Left kidney (tissue), 2 donors: Measurements from ENCODE around the gene RBM8A. TPM values are rescaled to one million over a fixed set of nuclear protein-coding genes. Genes with fewer than 3 reads are reported as not detected.

Source experiments
- DNase-seq: peaks from one replicate; pipeline ENCODE4 v3.0.0-alpha.2; 2013
- polyA plus RNA-seq: library from polyadenylated mRNA; unstranded; fragments of 120-200 nt; gene quantifications from one replicate; pipeline ENCODE4 v1.2.1, GENCODE V29; 2013; ENCODE audit not compliant: insufficient read length

Gene RBM8A
- polyA plus RNA-seq, 1 donor, result 214 TPM

DNA sequence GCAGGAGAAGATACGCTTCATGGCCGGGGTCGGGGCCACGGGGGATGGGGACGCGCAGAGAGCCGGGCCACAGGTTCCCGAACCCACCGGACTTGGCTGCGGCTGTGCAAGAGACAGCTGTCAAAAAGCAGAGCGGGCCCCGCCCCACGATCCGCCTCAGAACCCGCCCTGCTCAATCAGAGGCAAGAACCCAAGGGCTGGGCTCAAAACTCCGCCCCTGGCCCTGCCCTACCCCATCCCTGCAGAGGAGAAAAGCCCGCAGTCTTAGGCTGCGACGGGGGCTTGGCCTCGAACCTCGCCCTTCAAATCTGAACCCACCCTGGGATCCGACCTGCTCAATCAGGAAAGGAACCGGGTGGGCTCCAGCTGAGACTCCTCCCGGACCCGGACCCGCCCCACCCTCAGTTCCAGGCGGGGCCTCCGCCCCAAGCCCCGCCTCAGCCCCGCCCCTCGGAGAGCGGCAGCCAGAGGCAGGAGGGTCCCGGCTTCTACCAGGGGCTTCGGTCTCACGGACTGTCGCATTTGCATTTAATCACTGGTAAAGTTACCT, 41.5 kb downstream of the RBM8A start, which contains the start of gene ANKRD35:
Gene ANKRD35 (minus strand): TSS at position 129 of the 550 bp plus-strand sequence. CDS start 108 bp downstream, at position 21.
- DNase-seq, result peak; percentile 70

DNA sequence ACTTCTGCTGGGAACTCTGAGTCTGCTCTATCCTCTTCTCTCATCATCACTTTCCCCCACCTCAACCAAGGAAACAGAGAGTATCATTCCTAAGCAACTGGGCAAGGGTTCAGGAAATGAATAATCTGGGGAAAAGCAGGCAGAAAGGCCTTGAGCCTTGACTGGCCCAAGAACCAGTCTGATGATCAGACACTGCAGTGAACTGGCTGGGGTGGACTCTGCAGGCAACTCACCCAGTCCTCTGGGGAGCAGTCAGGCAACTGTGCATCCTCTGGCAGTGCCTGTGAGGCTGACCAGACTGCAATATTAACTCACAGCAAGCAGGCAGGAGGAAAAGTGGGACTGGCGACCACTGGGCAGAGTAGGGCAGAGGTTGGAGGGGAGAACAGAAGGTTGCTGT, 42.6 kb downstream of the RBM8A start:
- no peak for DNase-seq

DNA sequence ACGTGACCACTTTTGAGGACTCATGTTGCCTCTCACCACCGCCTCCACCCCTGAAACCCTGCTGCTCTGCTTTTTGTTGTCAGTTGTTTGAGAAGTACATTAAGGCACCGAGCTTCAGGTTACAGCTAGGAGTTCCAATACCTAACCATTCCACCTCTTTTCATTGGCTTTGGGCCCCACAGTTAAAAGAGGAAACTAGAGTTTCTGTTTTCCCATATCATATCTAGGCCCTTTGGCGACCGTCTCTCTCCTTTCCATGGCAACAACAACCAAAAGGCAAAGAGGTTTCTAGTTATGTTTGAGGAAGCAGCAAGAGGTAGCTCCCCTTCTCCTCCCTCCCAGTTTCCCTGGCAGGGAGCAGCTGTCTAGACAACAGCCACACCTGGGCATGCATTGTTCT, 47.5 kb downstream of the RBM8A start:
- DNase-seq, result no peak

DNA sequence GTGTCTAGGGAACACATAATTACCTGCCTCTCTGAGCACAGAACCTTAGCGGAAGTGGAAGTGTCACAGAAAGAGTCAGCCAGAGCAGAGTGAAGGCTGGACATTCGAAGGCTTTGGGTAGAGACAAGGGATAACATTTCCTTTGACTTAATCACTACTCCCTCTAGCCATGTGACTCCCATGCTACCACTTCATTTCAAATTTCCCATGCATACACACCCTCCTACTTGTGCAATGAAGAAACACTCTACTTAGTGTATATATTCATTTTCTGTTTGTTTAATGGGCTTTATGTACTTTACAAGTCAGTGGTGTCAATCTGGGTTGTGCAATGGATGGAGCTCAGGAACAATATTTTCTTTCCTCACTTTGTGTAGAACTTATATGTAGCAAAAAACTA, 48.6 kb downstream of the RBM8A start:
- no peak for DNase-seq

DNA sequence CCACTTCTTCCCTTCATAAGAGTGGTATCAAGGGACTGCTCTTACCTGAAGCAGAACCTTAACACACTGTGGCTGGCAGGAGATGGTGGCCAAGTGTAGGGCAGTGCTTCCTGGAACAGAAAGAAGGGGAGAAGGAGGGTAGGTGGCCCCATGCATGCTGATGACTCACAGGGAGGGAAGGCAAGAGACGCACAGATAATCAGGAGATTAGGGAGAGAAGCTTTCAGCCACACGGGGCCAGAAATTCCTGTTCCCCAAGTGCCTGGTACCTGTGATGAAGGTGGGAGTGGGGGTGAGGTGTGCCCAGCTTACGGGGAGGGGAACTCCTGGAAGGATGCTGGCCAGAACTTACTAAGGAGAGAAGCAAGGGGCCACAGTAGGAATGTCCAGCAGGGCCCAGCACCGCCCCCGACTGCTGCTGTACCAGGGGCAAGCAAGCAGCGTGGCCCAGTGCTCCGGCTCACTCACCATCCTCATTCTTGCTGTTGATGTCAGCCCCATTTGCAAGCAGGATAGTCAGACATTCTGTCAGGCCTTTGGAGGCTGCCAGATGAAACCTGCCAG, 49.3 kb downstream of the RBM8A start:
- DNase-seq, result no peak

DNA sequence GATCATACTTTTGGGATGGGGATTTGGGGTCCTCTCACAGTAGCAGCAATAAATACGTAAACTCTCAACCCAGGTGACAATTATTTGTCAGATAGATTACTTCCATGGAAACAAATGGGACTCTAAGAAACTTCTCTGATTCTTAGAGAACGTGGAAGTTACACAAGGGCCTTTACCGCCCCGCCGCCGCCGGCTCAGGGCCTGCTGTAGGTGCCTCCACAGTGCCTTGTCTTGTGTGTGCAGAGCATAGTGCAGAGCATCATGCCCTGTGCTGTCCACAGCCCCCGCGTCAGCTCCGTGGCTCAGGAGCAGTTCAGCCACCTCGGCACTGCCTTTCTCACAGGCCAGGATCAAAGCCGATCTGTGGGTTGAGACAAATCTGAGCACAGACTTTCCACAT, 52.6 kb downstream of the RBM8A start:
- DNase-seq, result no peak

DNA sequence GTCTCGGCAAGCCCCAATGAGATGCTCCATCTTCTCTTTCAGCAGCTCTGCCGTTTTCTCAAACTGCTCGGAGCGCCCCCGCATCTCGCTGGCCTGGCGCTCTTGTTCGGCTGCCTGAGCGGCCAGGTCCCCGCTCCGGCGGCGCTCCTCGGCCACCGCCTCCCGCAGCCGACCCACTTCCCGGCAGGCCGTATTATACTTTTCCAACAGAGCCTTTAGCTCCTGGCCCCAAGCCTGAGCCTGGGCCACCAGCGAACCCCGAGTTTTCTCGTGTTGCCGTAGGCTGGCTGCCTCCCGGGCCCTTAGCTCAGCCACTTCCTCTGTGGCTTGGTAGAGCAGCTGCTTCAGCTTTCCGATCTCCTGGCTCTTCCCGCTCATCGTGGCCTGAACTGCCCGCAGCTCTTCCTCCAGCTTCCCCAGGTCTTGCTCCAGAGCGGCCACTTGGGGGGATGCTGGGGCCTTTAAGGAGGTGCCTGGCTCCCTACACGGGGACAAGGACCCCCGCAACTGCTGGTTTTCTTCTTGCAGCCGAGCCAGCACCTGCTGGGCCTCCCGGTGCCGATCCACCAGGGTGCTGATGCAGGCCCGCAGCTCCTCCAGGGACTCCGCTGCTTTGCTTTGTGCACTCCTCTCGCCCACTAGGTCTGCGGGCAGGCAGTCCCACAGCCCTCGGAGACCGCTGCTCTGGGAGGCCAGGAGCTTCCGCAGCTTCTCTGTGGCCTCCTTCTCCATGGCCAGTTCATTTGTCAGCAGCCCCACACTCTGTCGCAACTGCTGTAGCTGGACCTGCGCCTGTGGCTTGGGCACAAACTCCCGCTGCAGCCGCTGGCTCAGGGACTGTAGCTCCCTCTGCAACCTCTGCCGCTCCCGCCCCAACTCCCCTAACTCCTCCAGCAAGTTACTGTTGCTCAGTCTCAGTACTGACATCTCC, 55.0 kb downstream of the RBM8A start:
- no peak for DNase-seq

Other genes starting within 250 kb of the RBM8A start
- gene PDZK1, start 220.1 kb downstream of the RBM8A start, polyA plus RNA-seq, result 192 TPM
- gene CD160, start 208.0 kb downstream of the RBM8A start, polyA plus RNA-seq, result 3.5 TPM
- gene RNF115, start 103.4 kb downstream of the RBM8A start, polyA plus RNA-seq, result 25.6 TPM
- 39.4 TPM for gene POLR3C, start 103.3 kb downstream of the RBM8A start, polyA plus RNA-seq
- 7.0 TPM for gene NUDT17, start 81.9 kb downstream of the RBM8A start, polyA plus RNA-seq
- 58.4 TPM for gene PIAS3, start 68.4 kb downstream of the RBM8A start, polyA plus RNA-seq
- gene ANKRD35, start 41.6 kb downstream of the RBM8A start, polyA plus RNA-seq, result 1.9 TPM
- 1.9 TPM for gene ITGA10, start 17.4 kb downstream of the RBM8A start, polyA plus RNA-seq
- gene PEX11B, start 8.8 kb downstream of the RBM8A start, polyA plus RNA-seq, result 60.7 TPM
- gene LIX1L, start 30.5 kb upstream of the RBM8A start, polyA plus RNA-seq, result 26.3 TPM
- gene ANKRD34A, start 37.1 kb upstream of the RBM8A start, polyA plus RNA-seq, result 0.57 TPM
- 33.4 TPM for gene POLR3GL, start 37.2 kb upstream of the RBM8A start, polyA plus RNA-seq
- gene TXNIP, start 69.1 kb upstream of the RBM8A start, polyA plus RNA-seq, result 360 TPM
- gene HJV, start 94.3 kb upstream of the RBM8A start, polyA plus RNA-seq, result 0.13 TPM
- 4.3 TPM for gene NBPF10, start 217.3 kb upstream of the RBM8A start, polyA plus RNA-seq